Lower leg skin (tissue), 4 donors: ENCODE data around the gene CASS4. TPM values are rescaled to one million over a fixed set of nuclear protein-coding genes. Genes with fewer than 3 reads are reported as not detected.
A peak's percentile ranks its signal among the peaks of the same experiment; 100 is the strongest.
"Not testable (repeated sequence)": the region's sequence is repeated elsewhere in the genome, so short reads cannot be mapped to it uniquely, and the experiment has no call there.

Experiments
- DNase-seq, 2 donors: peaks; one replicate each; pipeline ENCODE4 v3.0.0-alpha.2; 2019; ENCODE audit warnings: low spot score in 2 of 2
- H3K4me3 ChIP-seq: fragments of 200-600 bp; sonication (generic); 2 replicates; pipeline ENCODE4 v1.5.1; 2017; ENCODE audit warnings: mild to moderate bottlenecking, low read depth; ENCODE audit not compliant: poor library complexity, severe bottlenecking
- CTCF ChIP-seq, 3 donors: fragments of 450-650 bp; IDR thresholded peaks; one replicate each; pipeline ENCODE4 v1.5.1; 2016; ENCODE audit warnings: antibody characterized with exemption in 3 of 3, mild to moderate bottlenecking in 3 of 3, moderate library complexity in 2 of 3
- POLR2A ChIP-seq, 2 donors: fragments of 450-650 bp; IDR thresholded peaks; one replicate each; pipeline ENCODE4 v1.6.1; 2016 to 2017; ENCODE audit warnings: antibody characterized with exemption in 2 of 2, mild to moderate bottlenecking in 1 of 2, moderate library complexity in 1 of 2
- WGBS, 2 donors: methylation state at CpG; one replicate each; pipeline ENCODE4 v1.1.5; 2018; 5-methylcytosine and 5-hydroxymethylcytosine counted together
- intact Hi-C: fragments of 100-400 bp; cut with DNase I; formaldehyde crosslinking; loops from one replicate; pipeline ENCODE4 v1.15.0; 2023; ENCODE audit warnings: low total_unique reads
- total RNA-seq, 4 donors: library from RNA; depleted of rRNA; stranded (reverse); fragments of >200 nt; gene quantifications; one replicate each; pipeline ENCODE4 v1.1.0, GENCODE V29; 2016

CASS4 gene
- total RNA-seq, 4 donors from 2014 or later, result 0.61 to 2.9 (median 1.4) TPM

DNA sequence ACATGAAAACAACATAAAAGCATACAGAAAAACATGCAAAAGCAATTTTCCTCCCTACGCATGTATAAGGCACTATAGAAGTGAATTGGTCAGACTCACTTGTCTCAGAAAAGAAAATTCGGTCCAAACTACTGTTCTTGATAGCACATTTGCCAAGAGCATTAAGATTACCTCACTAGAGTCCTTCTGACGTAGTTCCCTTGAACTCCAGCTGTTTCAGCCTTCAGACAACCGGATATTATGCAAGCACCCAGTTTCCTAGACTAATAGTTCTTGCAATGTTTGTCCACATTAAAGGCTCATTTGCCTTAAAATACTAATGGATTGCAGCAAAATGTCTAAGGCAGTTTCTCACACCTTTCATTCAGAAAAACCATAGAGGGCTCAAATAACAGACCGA lies 2.5 kb upstream of the CASS4 start:
- 89% methylated on average over 5 of the region's 5 CpGs for WGBS, 2 donors
- intact Hi-C loops, result no loop called here
- DNase-seq, result no peak
- no peak for TF ChIP-seq POLR2A (IDR thresholded peaks at IDR 0.05)
- no peak for TF ChIP-seq CTCF (IDR thresholded peaks at IDR 0.05)
- no peak overlapping the region for H3K4me3 ChIP-seq

GRCh38 chr20:56409956-56410355 lies 2.1 kb upstream of the CASS4 start:
- TF ChIP-seq POLR2A (IDR thresholded peaks at IDR 0.05) (no peak), CTCF (IDR thresholded peaks at IDR 0.05) (no peak)
- 69 to 84% methylated on average over 1 of the region's 1 CpG for WGBS, 2 donors
- no peak overlapping the region for H3K4me3 ChIP-seq
- no peak for DNase-seq
- intact Hi-C loops, result no loop called here

- H3K4me3 ChIP-seq, DNase-seq, intact Hi-C loops: not testable (repeated sequence)
- WGBS, 2 donors, result 96 to 98% methylated on average over 7 of the region's 7 CpGs
Observed at GRCh38 chr20:56411287-56411686, 773 bp upstream of the CASS4 start.

DNA sequence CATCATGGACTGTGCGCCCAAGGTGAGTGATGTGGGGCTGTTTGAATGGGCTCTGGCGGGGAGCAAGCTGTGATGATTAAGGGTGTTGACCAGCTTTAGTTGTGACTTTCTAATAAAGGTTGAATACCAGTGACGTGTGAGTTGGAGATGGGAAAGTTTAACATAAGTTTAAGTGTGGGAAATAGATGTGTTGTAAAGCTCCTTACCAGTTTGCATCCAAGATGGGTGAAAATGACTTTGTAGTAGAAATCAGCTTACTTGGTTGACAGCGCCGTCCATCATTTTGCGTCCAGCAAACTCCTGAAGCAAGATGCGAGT lies 372 bp downstream of the CASS4 start:
- no peak overlapping the region for H3K4me3 ChIP-seq
- 87 to 92% methylated on average over 7 of the region's 7 CpGs for WGBS, 2 donors
- intact Hi-C loops, result no loop called here
- no peak for DNase-seq
- TF ChIP-seq POLR2A (IDR thresholded peaks at IDR 0.05), result no peak
- no peak for TF ChIP-seq CTCF (IDR thresholded peaks at IDR 0.05)

DNA sequence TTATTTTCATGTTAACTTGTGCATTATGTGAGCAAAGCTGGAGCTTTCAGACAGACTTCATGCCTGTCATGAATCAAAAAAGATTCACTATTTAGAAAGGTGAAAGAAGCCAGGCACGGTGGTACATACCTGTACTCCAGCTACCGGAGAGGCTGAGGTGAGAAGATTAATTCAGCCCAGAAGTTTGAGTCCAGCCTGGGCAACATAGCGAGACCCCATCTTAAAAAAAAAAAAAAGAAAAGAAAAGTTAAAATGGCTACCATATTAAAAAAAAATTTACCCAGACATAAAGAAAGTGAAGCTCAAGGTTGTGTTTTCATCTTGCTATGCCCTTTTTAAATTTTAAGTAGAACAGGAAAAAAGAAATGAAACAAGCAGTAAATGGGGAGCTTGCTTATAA lies 889 bp downstream of the CASS4 start:
- WGBS, 2 donors, result 87 to 100% methylated on average over 3 of the region's 3 CpGs
- TF ChIP-seq CTCF (IDR thresholded peaks at IDR 0.05) (no peak), POLR2A (IDR thresholded peaks at IDR 0.05) (no peak)
- intact Hi-C loops, result no loop called here
- H3K4me3 ChIP-seq, result no peak overlapping the region
- no peak for DNase-seq

DNA sequence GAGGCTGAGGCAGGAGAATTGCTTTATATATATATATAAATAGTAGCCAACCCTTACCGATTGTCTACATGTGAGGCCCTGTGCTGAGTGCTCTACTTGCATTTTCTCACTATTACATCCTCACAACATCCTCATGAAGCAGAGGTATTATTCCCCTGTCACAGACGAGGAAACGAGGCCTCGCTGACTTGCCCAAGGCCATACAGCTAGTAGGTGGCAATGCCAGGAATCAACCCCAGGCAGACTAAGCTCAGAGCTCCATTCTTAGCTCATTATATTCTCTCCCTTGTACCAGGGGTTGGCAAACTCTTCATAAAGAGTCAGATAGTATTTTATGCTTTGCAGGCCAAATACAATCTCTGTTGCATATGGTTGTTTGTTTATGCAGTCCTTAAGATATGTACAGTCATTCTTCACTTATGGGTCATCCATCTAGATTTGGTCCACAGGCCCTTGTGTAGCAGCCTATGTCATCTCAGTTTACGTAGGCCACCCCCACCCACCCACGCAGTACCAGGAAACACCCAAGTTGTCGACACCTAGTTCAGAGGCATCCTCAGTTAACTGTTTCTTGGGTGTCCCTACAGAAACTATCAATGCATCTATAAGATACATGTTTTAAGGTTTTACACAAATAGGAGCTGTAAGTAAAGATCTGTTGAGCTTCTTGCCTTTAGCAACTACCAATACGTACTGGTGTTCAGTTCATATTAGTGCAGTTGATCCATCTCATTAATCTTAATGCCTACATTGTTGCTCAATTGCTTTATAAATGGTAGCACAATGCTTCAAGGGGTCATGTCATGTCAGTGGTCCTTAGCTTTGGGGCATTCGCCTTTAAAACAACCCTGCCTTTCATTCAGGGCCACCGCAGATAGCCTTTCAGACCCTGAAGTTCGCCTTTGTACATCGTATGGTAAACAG lies 3.0 kb downstream of the CASS4 start:
- no peak overlapping the region for H3K4me3 ChIP-seq
- intact Hi-C loops, result no loop called here
- 80 to 81% methylated on average over 12 of the region's 12 CpGs for WGBS, 2 donors
- peak in 1 of 2 donors; percentile 6 for DNase-seq
- TF ChIP-seq POLR2A (IDR thresholded peaks at IDR 0.05), result no peak
- TF ChIP-seq CTCF (IDR thresholded peaks at IDR 0.05), result no peak
